Endometrial microvascular endothelial cells (primary cell): ENCODE data around the gene UGT8. TPM values are rescaled to one million over a fixed set of nuclear protein-coding genes. Genes with fewer than 3 reads are reported as not detected.
"Not testable (repeated sequence)": the region's sequence is repeated elsewhere in the genome, so short reads cannot be mapped to it uniquely, and the experiment has no call there.

Experiments
- in situ Hi-C: cut with HindIII; loops from 2 replicates; pipeline ENCODE4 v1.10.0; 2017; ENCODE audit warnings: low sequenced_read_pairs, low pct_unique_long_range_greater_than_20kb; ENCODE audit errors: inconsistent ontology term
- total RNA-seq: library from RNA; depleted of rRNA; stranded (reverse); fragments of >200 nt; gene quantifications from one replicate; pipeline ENCODE4 v1.2.3, GENCODE V29; 2015; ENCODE audit errors: inconsistent ontology term

The UGT8 gene
- total RNA-seq, result not detected

GRCh38 chr4:114598191-114599121, at the start of gene UGT8:
Gene UGT8 (plus strand): TSS chr4:114598807. CDS start chr4:114622881, 24,074 bp downstream.
- in situ Hi-C loops, result no loop called here

- in situ Hi-C loops, result no loop called here
Measured at GRCh38 chr4:114549638-114550037, 49.0 kb upstream of the UGT8 start.

GRCh38 chr4:114558446-114559020, 40.1 kb upstream of the UGT8 start:
- in situ Hi-C loops, result no loop called here

DNA sequence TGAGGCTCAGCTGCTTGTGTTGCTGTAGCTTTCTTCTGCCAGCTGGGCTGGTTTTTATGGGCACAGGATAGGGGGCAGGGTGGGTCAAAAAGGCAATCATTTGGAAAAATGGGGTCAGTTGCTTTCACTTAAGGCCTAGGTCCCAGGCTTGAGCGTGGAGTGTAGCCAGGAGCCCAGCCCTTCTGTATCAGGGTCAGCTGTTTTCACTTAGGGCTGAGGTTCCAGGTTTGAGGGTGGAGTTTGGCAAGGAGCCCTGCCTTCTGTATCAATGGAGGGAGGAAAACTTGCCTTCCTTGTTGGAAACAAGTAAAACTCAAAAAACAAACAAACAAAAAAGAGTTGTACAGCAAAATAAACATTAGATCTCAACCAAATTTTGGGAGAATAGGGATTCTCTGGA, 37.0 kb upstream of the UGT8 start:
- in situ Hi-C loops, result no loop called here

DNA sequence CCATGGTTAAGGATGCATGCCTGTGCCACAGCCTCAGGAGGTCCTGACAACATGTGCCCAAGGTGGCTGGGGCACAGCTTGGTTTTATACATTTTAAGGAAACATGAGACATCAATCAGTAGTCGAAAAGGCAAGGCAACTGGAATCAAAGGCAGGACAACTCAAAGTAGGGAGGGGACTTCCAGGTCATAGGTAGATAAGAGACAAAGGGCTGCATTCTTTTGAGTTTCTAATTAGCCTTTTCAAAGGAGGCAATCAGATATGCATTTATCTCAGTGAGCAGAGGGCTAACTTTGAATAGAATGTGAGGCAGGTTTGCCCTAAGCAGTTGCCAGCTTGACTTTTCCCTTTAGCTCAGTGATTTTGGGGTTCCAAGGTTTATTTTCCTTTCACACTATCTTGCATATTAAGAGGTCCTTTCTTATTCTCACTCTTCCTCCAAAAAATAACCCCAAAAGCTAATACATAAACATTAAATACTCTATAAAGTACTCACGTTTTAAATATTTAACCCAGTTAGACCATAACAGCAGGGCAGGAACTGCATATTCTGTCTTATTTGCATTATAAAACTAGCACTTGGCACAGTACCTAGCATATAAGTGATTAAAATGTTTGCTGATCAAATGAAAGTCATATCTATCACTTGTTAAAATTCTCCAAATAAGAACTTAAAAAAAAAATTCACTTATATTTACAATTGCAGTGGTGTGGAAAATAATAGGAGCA, 36.3 kb upstream of the UGT8 start:
- in situ Hi-C loops, result no loop called here

- in situ Hi-C loops, result no loop called here
Measured at GRCh38 chr4:114563536-114564315, 34.9 kb upstream of the UGT8 start.

DNA sequence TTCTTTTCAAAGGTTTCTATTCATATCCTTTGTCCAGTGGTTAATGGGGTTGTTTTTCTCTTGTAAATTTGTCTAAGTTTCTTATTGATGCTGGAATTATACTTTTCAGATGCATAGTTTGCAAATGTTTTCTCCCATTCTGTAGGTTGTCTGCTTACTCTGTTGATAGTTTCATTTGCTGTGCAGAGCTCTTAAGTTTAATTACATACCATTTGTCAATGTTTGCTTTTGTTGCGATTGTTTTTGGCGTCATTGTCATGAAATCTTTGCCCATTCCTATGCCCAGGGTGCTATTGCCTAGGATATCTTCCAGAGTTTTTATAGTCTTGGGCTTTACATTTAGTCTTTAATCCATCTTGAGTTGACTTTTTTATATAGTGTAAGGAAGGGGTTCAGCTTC, 21.2 kb upstream of the UGT8 start:
- in situ Hi-C loops, result no loop called here

GRCh38 chr4:114582621-114583020, 16.0 kb upstream of the UGT8 start:
- in situ Hi-C loops, result no loop called here

DNA sequence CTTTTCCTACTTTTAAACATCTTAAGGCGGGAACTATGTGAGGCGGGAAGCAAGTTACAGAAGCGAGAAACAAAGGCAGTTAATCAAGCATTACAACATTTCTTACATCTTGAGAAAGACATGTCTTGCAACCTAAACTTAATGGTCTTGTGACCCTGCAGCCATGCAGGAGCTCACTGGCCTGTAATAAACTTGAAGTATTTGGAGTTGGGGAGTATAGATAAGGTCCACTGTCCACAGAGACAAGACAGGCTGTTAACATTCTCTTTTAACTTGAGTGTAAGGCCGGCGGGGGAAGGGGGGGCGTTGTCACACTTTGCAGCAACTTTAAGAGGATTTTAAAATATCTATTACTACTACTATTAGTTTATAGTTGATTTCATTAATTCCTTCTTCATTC, 10.3 kb upstream of the UGT8 start:
- in situ Hi-C loops, result no loop called here

DNA sequence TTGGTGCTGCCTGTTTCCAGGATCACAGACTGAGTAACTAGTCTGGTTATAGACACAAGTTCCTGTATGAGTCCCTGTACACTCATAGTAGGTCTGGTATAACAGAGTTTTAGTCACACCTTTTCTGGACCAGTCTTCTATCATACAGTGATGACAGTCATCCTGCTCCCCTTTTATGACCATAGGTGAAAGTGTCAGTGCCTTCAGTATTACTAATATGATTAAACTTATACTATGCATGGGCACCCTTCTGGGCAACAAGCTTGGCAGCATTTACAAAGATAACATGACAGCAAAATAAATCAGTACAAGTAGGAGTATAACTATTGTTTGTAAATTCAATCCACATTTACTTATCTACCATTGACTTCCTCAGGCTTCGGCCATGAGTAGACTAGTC, 8.2 kb upstream of the UGT8 start:
- in situ Hi-C loops, result not testable (repeated sequence)

GRCh38 chr4:114593526-114593925, 5.1 kb upstream of the UGT8 start:
- in situ Hi-C loops, result no loop called here

DNA sequence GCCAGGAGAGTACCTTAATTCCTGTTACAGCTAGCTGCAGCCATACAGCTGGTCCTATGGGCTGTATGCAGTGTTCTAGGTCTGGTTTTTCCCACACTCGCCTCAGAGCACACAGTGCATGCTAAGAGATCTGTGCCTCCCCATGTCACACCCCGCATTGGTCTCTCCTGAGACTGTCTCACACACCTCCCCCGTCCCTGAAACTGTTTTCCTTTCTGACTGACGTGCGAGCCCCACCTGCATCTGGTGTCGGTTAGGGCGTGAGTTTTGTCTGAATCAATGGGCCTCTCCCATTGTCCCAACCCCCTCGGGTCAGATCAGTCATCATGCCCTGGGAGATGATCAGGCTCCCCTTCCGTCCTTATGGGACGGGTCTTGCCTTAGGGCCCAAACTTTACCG, 3.4 kb upstream of the UGT8 start:
- in situ Hi-C loops, result no loop called here

- in situ Hi-C loops, result no loop called here
Measured at GRCh38 chr4:114595921-114596320, 2.7 kb upstream of the UGT8 start.

DNA sequence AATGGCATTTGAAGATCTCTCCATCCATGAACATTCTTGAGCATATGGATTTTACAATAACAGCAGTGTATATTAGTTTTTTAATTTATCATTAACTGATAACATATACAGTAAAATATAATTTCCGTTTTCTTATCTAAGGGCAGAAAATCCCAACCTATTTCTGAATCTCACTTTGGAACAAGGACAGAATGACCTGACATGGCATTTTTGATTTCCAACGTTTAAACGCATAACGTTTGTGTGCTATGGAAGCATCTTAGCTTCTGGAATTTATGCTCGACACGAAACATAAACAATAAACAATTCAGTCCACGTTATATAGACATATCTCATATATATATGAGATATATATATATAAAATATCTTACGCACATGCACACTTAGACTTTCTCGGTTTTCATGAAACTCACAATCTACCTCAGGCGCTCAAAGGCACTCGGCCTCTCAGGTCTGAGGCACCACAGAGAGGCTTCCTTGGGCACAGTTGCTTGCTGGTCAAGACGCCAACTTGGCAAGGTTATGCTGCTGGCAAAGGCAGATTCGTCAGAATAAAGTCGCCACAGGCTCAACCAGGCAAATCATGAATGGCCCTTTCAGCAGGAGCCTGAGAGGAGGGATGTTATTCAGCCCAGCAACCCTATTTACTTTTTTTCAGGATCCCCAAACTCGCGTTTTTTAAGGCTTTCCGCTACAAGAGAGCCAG, 1.0 kb upstream of the UGT8 start:
- in situ Hi-C loops, result no loop called here

GRCh38 chr4:114599231-114599902, 760 bp downstream of the UGT8 start:
- in situ Hi-C loops, result no loop called here

GRCh38 chr4:114599903-114600552, 1.4 kb downstream of the UGT8 start:
- in situ Hi-C loops, result no loop called here

GRCh38 chr4:114600672-114601071, 2.1 kb downstream of the UGT8 start:
- in situ Hi-C loops, result no loop called here
